GM21515 (cell line): ENCODE results near the gene ADAM15.

Experiments
- ATAC-seq: cut with Tn5 transposase; IDR thresholded peaks from one replicate; pipeline ENCODE4 v1.9.1; 2021; ENCODE audit not compliant: unreplicated experiment

ADAM15 gene

GRCh38 chr1:155070158-155070621 is 19.1 kb downstream of the ADAM15 start:
- ATAC-seq: no peak

- no peak for ATAC-seq
Measured at GRCh38 chr1:155070721-155071569, 19.8 kb downstream of the ADAM15 start.

- no peak for ATAC-seq
Measured at GRCh38 chr1:155071701-155072100, 20.6 kb downstream of the ADAM15 start.

- no peak for ATAC-seq
Measured at GRCh38 chr1:155072531-155073289, 21.6 kb downstream of the ADAM15 start.

GRCh38 chr1:155073377-155074242 is 22.5 kb downstream of the ADAM15 start:
- no peak for ATAC-seq

GRCh38 chr1:155075535-155075934 is 24.4 kb downstream of the ADAM15 start:
- ATAC-seq: no peak

GRCh38 chr1:155076371-155076770 is 25.3 kb downstream of the ADAM15 start:
- no peak for ATAC-seq

GRCh38 chr1:155077346-155077745 is 26.2 kb downstream of the ADAM15 start:
- no peak for ATAC-seq

GRCh38 chr1:155077758-155078445 is 26.8 kb downstream of the ADAM15 start:
- no peak for ATAC-seq

GRCh38 chr1:155078469-155079209 is 27.5 kb downstream of the ADAM15 start, which contains the start of gene EFNA3:
TSS of gene EFNA3 (plus strand) at chr1:155078837. CDS start at chr1:155078942, 105 bp downstream.
- no peak for ATAC-seq

GRCh38 chr1:155079210-155079486 is 28.0 kb downstream of the ADAM15 start:
- no peak for ATAC-seq

- no peak for ATAC-seq
Measured at GRCh38 chr1:155079487-155080311, 28.6 kb downstream of the ADAM15 start.

GRCh38 chr1:155080312-155081228 is 29.5 kb downstream of the ADAM15 start:
- no peak for ATAC-seq

- no peak for ATAC-seq
Measured at GRCh38 chr1:155081472-155082300, 30.6 kb downstream of the ADAM15 start.

GRCh38 chr1:155082301-155083051 is 31.4 kb downstream of the ADAM15 start:
- ATAC-seq: no peak

- no peak for ATAC-seq
Measured at GRCh38 chr1:155083052-155083541, 32.0 kb downstream of the ADAM15 start.
